ENCODE results near the gene TMEM214.

The TMEM214 gene

DNA sequence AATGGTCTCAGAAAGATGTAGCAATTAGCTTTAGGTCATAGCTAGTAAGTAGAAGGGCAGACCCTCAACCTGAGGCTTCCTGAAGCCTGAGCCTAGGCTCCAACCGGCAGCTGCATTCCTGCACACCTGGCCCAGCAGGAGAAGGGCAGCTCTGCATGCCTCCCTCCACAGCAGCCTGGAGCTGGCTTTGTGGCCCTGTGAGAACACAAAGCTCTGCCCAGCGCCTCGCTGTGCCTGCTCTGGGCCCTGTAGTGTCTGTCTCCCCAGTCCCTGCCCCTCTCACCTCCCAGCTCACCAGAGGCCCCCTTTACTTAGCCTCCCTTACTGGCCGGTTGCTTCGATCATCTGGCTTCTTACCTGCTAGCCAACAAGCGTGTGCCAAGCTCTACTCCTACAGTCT is 6.7 kb downstream of the TMEM214 start:
- DNase-seq (ENCODE audit: low read depth, low spot score): no peak

DNA sequence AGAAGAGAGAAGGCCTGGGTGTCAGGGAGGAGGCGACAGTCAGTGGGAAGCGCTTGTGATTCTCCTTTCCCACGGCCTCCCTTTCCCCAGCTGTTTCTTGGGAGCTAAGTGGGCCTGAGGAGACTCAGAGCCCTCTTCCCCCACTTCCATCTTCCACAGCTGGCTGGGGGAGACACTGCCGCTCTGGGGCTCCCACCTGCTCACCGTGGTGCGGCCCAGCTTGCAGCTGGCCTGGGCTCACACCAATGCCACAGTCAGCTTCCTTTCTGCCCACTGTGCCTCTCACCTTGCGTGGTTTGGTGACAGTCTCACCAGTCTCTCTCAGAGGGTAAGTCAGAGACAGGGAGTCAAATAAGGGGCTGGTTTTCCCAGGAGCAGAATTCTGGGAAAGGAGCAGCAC is 7.1 kb downstream of the TMEM214 start:
- DNase-seq (ENCODE audit: low read depth, low spot score): no peak

DNA sequence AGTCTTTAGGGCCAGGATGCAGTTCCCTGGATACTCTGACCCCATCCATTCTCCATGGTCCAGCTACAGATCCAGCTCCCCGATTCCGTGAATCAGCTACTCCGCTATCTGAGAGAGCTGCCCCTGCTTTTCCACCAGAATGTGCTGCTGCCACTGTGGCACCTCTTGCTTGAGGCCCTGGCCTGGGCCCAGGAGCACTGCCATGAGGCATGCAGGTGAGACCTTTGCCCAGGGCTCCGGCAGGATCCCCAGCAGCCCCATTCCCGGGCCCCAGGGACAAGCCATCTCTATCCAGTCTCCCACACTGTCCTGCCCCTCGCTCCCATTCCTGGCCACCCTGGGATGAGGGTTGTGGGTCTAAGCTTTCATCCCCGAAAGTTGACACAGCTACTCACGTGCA is 7.5 kb downstream of the TMEM214 start:
- no peak for DNase-seq (ENCODE audit: low read depth, low spot score)

DNA sequence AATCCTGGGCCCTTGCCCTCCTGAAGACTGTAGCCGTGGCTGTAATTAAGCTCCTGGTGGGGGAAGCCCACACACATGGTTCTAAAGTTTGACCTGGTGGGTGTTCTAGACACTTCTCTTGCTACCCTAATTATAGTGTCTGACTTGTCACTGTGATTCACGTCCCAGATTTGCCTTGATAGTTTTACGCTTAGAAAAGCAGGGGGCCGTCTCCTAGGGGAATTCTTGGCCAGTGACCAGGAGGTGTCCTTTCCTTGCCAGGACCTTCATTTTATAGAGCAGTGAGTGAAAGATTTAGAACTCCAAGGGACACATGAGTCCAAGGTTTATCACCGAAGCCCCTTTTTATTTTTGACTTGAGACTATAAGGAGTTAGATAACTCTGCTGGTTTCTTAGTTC is 9.0 kb downstream of the TMEM214 start:
- DNase-seq (ENCODE audit: low read depth, low spot score): no peak

DNA sequence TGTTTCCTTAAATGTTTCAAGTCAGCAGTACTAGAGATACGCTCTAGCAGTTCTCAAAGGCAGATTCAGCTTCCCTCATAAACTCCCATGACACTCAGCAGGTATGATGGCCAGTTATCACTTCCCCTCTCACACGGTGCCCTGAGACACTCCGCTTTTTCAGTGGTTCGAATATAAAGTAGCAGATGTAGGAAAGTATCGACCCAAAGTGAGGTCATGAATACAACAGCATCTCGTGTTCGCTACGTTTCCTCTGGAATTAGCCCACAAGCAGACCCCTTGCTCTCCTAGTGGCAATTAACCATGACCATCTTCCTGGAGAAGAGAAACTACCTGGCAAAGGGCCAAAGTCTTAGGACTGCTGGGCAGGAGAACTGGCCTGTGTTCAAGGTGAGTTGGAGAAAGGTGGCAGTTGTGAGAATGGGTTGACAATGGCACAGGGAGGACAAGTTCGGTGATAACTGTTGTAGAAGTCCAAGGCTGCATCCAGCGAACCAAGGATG is 9.4 kb downstream of the TMEM214 start:
- DNase-seq (ENCODE audit: low read depth, low spot score): no peak

DNA sequence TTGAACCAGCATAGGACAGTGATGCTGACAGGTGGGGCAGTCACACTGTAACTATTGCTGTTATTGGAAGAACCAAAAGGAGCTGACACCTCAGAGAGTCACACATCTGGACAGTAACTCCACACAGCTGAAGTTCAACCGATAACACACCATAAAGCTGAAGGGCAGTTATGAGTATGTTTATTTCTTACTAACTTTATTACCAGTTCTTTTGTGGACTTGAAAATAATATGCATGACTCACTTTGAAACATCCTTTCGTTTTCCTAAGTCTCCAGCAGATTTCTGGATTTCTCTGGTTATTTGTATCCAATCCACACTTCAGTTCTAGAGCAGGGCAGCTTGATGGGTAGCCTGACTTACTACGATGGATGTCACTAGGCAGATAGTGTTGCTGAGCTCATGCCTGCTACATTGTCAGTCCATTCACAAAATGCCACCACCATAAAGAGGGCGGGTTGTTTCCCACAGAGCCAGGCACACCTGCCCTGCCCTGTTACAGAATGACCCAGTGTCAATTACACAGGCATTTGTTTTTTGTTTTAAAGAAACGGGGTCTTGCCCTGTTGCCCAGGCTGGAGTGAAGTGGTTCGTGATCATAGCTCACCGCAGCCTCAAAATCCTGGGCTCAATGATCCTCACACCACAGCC is 10.3 kb downstream of the TMEM214 start:
- DNase-seq (ENCODE audit: low read depth, low spot score): no peak

DNA sequence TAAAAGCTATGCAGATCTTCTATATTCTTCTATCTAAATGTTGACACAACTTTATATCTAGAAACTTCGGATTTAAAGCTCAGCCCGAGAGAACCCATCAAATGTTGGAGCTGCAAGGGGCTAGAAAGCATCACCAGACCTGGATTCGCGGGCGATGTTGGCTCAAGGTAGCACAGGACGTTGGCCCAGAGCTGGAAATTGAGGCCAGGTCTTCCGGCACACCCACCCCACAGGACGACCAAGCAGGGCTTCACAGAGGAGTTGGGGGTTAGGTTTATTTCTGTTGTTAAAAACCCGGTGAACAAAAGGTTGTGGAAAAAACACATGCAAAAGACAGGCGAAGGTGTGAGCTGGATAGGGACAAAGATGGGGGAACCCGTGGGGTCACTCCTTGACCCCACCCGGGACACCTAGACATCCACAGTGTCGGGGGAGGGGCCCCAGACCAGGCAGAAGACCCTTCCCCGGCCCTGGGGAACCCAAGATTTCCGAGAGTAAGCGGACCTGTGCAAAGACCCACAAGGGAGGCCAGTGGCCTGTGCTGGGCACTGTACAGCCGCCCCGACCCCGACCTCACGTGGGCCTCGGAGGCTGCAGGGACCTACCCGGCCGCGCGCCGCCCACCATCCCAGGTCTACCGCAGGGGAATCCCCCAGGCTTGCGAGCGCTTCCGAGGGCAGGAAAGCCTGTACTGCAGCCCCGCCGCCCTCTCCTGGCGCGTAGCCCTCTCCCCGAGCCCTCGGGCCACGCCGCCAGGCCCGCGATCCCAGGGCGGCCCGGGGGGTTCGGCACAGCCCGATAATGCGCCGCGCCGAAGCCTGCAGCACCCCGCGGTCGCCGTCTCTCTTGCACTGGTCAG is 16.9 kb downstream of the TMEM214 start:
- peak; percentile 23 for DNase-seq (ENCODE audit: low read depth, low spot score)

DNA sequence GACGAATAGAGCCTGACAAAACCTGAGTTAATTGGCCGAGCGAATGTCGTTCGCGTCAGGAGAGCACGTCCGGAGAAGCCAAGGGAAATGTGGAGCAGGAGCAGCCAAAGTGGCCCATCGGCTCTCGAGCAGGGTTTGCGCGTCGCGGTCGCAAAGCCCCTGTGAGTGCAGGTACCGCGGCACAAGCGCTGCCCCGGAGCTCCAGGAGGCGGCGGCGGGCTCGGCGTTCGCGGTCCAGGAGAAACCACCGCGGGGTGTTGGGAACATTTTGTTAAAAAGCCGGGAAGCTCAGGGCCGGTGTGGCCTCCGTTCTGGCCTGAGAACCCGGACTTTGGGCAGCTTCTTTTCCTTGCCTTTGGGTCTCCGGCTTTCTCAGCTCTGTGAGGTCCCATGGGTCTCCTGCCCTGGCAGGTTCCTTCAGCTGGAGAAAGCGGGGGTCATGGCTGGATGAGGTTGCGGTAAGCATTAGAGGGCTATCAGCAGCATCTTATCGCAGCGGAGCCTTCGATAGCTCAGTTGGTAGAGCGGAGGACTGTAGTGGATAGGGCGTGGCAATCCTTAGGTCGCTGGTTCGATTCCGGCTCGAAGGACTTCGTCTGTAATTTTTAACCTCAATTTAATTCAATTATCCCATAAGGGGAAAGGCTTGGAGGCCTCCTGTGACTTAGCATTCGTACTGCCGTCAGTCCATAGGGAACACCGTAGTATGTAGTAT is 17.7 kb downstream of the TMEM214 start:
- peak; percentile 80 for DNase-seq (ENCODE audit: low read depth, low spot score)

DNA sequence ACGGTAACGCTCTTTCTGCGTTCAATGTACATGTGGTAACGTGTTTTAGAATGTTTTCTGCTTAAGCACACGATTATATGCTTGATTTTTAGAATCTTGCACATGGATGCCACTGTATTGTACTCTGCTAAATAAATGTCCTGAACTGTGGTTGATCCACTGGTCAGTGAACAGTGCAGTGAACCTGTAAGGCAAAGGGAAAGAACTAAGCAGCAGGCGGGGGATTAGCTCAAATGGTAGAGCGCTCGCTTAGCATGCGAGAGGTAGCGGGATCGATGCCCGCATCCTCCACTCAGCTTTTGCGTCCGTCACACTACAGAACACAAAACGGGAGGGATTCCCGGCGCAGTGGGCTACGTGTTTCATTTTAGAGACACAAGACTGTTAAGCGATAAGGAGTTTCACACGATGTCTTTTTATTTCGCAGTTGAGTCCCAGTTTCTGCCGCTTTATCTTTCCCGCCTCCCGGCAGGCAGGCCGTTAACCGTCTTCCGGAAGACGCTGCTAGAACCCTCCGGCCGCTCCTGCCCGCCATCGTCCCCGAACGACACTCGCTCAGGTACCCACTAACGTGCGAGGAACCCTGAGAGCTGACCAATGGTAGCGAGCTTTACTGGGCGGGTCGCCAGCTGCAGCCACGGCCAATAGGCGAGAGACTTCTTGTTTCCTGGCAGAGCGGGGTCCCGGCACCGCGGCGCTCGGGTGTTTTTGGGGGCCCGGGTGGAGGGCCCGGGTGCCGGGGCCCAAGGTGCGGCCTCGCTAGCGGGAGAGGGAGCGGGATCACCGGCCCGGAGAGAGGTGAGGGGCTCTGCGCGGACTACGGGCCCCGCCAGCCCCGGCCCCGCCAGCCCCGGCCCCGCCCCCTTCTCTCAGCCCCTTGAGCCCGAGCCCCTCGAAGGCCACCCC is 18.5 kb downstream of the TMEM214 start, which contains the start of gene AGBL5:
Gene AGBL5 (plus strand): TSS at position 673 of the 906 bp plus-strand sequence. CDS start 1,291 bp downstream, outside the sequence.
- DNase-seq (ENCODE audit: low read depth, low spot score): peak; percentile 90

DNA sequence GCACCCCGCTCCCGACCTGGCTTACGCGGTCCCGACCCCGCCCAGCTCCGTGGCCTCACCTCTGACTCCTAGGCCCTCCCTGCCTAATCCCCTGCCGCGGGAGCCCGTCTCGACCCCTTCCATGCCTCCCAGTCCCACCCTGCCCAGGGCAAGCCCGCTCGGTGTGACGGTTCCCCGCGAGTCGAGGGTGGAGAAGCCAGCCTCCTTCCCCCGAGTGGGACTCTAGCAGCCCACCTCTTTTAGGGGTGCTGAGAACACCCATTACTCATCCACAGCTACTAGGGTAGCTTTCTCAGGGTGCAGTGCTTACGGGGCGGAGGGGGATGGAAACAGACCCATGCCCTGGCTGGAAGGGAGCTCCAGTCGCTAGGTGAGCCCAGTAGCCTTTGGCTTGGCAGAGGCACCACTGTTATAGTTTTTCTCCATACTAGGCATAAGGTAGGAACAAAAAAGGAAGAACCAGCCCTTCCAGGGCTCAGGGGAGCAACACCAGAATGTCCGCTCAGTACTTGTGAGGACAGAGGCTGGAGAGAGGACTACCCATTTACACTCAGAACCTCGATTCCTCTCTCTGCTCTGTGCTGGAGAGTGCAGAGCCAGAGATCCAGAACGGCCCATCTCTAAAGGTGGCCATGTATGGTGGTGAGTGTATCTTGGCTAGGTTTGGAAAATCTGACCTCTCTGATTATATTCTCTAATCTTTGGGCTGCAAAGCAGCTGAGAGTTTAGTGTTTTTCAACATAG is 19.3 kb downstream of the TMEM214 start:
- DNase-seq (ENCODE audit: low read depth, low spot score): peak; percentile 17

DNA sequence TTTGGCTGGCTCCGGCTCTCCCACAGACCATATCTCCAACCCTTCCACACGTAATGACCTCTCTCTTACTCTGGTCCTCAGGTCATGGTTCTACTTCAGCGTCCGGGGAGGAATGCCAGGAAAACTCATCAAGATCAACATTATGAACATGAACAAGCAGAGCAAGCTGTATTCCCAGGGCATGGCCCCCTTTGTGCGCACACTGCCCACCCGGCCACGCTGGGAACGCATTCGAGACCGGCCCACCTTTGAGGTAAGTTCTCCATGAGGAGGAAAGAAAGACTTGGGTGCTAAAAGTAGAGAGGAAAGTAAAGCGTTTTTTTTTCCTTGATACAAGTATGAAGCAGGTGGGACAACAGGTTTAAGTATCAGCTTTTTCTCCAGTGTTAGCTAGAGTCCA is 20.6 kb downstream of the TMEM214 start:
- no peak for DNase-seq (ENCODE audit: low read depth, low spot score)

DNA sequence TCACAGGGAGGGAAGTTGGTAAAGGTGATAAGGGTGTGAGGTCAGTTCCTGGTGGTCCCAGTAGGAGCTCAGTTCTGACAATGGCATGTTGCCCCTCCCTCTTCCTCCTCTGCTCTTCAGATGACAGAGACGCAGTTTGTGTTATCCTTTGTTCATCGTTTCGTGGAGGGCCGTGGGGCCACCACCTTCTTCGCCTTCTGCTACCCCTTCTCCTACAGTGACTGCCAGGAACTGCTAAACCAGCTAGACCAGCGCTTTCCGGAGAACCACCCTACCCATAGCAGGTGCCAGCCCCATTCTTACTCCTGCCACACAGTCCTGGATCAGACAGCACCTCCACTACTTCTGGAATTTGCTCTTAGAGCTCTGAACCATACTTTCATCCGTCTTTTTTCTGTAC is 21.0 kb downstream of the TMEM214 start:
- no peak for DNase-seq (ENCODE audit: low read depth, low spot score)

DNA sequence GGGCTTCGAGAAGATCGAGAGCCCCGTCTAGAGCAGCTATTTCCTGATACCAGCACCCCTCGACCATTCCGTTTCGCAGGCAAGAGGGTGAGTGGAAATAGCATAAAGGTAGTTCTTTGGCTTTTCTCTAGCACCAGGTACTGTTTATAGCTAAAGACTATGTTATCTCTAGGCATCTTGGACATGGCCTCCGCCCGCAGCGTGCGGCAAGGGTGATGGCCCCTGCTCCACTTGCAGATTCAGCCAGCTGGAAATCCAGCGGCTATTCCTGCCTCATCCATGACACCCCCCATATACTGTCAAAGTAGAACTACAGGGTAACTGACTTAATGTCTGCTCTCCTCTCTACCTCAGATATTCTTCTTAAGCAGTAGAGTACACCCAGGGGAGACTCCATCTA is 22.0 kb downstream of the TMEM214 start:
- no peak for DNase-seq (ENCODE audit: low read depth, low spot score)

DNA sequence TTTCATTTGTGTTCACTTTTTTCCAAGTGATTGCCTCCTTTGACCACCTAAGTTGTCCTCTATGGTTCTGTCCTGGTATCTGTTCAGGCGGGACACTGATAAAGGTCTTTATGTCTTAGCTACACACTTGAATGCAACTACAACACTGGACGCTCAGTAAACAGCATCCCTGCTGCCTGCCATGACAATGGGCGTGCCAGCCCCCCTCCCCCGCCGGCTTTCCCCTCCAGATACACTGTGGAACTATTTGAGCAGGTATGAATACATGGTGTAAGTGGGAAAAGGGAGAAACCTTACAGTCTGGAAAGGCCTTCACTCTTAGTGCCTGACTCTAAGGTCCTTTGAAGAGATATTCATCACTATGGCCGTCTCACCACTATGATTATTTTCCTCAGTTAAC is 24.4 kb downstream of the TMEM214 start:
- DNase-seq (ENCODE audit: low read depth, low spot score): no peak

DNA sequence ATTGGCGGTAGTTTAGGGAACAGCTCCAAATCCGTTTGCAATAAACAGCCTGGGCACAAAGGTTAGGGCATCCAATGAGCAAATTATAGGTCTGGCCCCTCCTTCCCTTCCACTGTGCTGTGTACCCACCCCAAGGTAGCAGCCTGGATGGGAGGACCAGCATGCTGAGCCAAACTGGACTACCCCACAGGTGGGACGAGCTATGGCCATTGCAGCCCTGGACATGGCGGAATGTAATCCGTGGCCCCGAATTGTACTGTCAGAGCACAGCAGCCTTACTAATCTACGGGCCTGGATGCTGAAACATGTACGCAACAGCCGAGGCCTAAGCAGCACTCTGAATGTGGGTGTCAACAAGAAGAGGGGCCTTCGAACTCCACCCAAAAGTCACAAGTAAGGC is 25.4 kb downstream of the TMEM214 start:
- DNase-seq (ENCODE audit: low read depth, low spot score): no peak

DNA sequence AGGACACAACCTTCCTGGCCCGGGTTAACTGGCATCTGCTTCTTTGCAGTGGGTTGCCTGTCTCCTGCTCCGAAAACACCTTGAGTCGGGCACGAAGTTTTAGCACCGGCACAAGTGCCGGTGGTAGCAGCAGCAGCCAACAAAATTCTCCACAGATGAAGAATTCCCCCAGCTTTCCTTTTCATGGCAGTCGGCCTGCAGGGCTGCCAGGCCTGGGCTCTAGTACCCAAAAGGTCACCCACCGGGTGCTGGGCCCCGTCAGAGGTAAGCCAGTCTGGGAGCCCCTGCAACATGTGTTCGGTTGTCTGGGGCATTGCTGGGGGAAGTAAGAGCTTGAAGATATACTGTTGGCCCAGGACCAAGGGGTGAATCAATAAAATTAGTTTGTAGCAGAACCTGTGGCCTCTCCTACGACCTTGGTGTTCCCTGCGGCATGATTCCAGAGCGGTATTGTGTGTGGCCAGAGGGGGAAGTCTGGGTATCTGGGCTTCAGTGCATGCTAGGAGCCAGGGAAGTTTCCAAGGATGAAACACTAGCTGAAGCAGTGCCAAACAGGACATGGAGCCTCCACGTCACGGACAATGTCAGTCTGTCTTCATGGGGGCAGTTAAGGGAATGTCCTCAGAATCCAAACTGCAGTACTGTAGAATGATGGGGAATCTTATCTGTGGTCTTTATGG is 26.5 kb downstream of the TMEM214 start:
- no peak for DNase-seq (ENCODE audit: low read depth, low spot score)

DNA sequence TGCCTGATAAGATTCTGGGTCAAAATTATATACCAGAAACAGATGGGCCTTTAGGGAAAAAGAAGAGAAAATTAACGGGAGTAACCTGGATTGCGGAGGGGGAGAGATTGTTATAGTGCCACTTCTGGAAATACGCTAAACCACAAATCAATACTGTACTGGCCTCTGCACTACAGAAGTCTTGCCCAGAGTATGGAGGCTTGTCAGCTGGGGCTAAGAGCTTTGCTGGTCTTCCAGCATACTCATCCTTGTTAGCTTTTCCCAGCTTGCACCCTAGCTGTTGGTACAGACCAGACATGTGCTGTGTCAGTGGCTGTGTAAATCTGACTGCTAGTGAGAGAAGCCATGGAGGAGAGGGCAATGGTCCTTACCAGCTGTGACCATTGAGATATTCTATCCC is 27.6 kb downstream of the TMEM214 start:
- no peak for DNase-seq (ENCODE audit: low read depth, low spot score)

DNA sequence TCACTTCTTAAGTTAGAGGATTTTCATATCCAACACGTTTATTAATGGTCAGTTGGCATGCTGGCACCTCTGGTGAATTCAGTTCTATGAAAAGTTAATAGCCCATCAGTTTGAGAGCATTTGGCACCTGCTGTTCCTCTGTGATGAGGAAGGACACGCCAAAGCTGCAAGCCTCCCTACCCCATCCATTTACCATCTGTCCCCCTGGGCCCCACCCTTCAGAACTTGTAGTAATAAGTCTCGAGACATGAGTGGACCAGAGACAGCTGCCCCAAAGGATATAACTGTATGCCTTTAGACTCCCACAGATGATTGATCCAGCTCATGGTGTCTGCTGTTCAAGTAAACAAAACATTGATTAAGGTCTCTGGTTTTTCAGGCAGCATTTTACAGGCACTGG is 32.4 kb downstream of the TMEM214 start:
- no peak for DNase-seq (ENCODE audit: low read depth, low spot score)

DNA sequence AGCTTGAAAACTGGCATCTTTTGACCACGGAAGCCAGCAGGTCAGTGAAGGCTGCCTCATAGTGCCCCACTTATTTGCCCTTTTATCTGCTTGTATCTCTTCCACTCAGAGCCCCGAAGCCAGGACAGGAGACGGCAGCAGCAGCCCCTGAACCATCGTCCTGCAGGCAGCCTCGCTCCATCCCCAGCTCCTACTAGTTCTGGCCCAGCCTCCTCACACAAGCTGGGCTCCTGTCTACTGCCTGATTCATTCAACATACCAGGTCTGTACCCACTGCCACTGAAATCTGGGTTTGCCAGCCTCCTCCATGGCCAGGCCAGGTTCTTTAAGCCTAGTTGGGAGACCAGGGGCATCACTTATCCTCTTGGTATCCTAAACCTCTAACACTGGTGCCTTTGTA is 34.6 kb downstream of the TMEM214 start:
- no peak for DNase-seq (ENCODE audit: low read depth, low spot score)

DNA sequence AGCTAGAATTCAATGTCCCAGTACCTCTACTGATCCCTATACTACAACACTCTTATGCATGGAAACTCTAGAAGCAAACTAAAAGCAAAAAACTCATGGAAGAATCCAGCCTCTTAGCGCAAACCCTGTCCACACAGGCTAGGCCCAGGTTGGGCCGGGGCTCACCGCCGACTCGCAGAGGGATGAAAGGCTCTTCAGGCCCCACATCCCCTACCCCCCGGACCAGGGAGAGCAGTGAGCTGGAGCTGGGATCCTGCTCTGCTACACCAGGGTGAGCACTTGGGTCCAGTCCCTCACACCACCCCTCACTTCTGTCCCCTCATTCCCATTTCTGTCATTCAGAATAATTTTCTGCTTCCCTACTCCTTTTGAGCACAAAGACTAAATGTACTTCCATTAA is 36.7 kb downstream of the TMEM214 start:
- DNase-seq (ENCODE audit: low read depth, low spot score): no peak

Data from activated CD4-positive, CD25-positive, alpha-beta regulatory T cell treated with anti-CD3 and anti-CD28 coated beads, Interleukin-2, amount 50 U/mL, for 16 hours (primary cell).